Measurements from ENCODE around the gene ABHD17C. TPM values are rescaled to one million over a fixed set of nuclear protein-coding genes. Genes with fewer than 3 reads are reported as not detected.

Gene ABHD17C
- total and polyA plus RNA-seq, 2 experiments from 2014 or later, result 11.3 to 23.8 TPM

- H3K4me2 ChIP-seq, result peak overlapping the region; percentile 96
- DNase-seq (ENCODE audit: low spot score), result no peak
- Mint-ChIP-seq H3K27ac (no peak overlapping the region), H3K9me3 (no peaks in the 10 kb centered on the region), H3K27me3 (ENCODE audit: insufficient read depth, low read depth, poor library complexity) (peaks cover 15% of the 10 kb centered on the region), H3K36me3 (ENCODE audit: low read depth) (no peaks in the 10 kb centered on the region; the same call in 2 of the 3 replicates), H3K4me1 (peaks cover 25% of the 10 kb centered on the region), H3K4me3 (peak overlapping the region; percentile 84)
- H3K9me2 ChIP-seq (ENCODE audit: insufficient read depth), result no peaks in the 10 kb centered on the region
- H3K27me3 ChIP-seq (ENCODE audit: insufficient read depth), result peaks cover 37% of the 10 kb centered on the region
- H3K79me2 ChIP-seq (replicated peaks; ENCODE audit: insufficient read depth), result peaks cover 55% of the 10 kb centered on the region
- H3F3A ChIP-seq (replicated peaks; ENCODE audit: low read depth), result 0 out of 2 replicates have a peak, but pooled peaks cover 4% of the 10 kb centered on the region
- H3K4me1 ChIP-seq (ENCODE audit: insufficient read depth), result peaks cover 20% of the 10 kb centered on the region
- no peak for ATAC-seq
- no peaks in the 10 kb centered on the region for H3K36me3 ChIP-seq (ENCODE audit: insufficient read depth)
- H3K4me3 ChIP-seq, result peak overlapping the region; percentile 73
- H4K20me1 ChIP-seq (replicated peaks; ENCODE audit: insufficient read depth), result peaks cover 10% of the 10 kb centered on the region
- TF ChIP-seq EZH2 (IDR thresholded peaks at IDR 0.05; ENCODE audit: low read depth, unreplicated experiment) (no peak), ZNF114 (CRISPR knock-in tag; IDR thresholded peaks at IDR 0.05) (no peak), STAT1 (IDR thresholded peaks at IDR 0.05; ENCODE audit: unreplicated experiment) (no peak), EZH2phosphoT487 (IDR thresholded peaks at IDR 0.05; ENCODE audit: unreplicated experiment) (no peak), POLR2AphosphoS5 (IDR thresholded peaks at IDR 0.05; ENCODE audit: low read depth) (no peak), ETS1 (IDR thresholded peaks at IDR 0.05) (no peak), NANOG (IDR thresholded peaks at IDR 0.05; ENCODE audit: borderline replicate concordance) (no peak), CREB1 (CRISPR knock-in tag; IDR thresholded peaks at IDR 0.05; ENCODE audit: low read depth) (no peak), JUNB (IDR thresholded peaks at IDR 0.05; ENCODE audit: unreplicated experiment) (no peak), ZNF462 (CRISPR knock-in tag; IDR thresholded peaks at IDR 0.05) (no peak), REST (IDR thresholded peaks at IDR 0.05; ENCODE audit: unreplicated experiment) (no peak), CTCF (conservative IDR thresholded peaks at IDR 0.05; ENCODE audit: low read depth in 2 of 2) (no peak), ZNF331 (CRISPR knock-in tag; IDR thresholded peaks at IDR 0.05; ENCODE audit: low read depth) (no peak)
- H2AFZ ChIP-seq, result no peak overlapping the region
- H3K27ac ChIP-seq (ENCODE audit: low read depth), result no peak overlapping the region
Observed at GRCh38 chr15:80697075-80697685, 2.1 kb downstream of the ABHD17C start.
